Thoracic aorta endothelial cell (primary cell): ENCODE data around the gene RHBDL1. TPM values are rescaled to one million over a fixed set of nuclear protein-coding genes. Genes with fewer than 3 reads are reported as not detected.

Source experiments
- total RNA-seq: library from RNA; depleted of rRNA; stranded (reverse); fragments of >200 nt; gene quantifications from 2 replicates; pipeline ENCODE4 v1.2.3, GENCODE V29; 2012

RHBDL1 gene
- total RNA-seq: 0.27 and 0.29 TPM in 2 replicates

GRCh38 chr16:674968-675883 is at the start of gene RHBDL1:
TSS of gene RHBDL1 (plus strand) at chr16:675671. CDS start at chr16:675791, 120 bp downstream.

GRCh38 chr16:630815-631405 is 44.6 kb upstream of the RHBDL1 start, which contains the start of gene WFIKKN1:
TSS of gene WFIKKN1 (plus strand) at chr16:630985. CDS start at chr16:631254, 269 bp downstream.

GRCh38 chr16:636206-637080 is 39.0 kb upstream of the RHBDL1 start, which contains the start of gene METTL26:
TSS of gene METTL26 (minus strand) at chr16:636305. CDS start at chr16:636290, 15 bp downstream.

GRCh38 chr16:641326-642188 is 33.9 kb upstream of the RHBDL1 start, which contains the start of gene MCRIP2:
TSS of gene MCRIP2 (plus strand) at chr16:641828. CDS start at chr16:641992, 164 bp downstream.

GRCh38 chr16:648781-649589 is 26.5 kb upstream of the RHBDL1 start, which contains the start of gene WDR90:
TSS of gene WDR90 (plus strand) at chr16:649365. CDS start at chr16:649417, 52 bp downstream.

GRCh38 chr16:667780-668518 is 7.5 kb upstream of the RHBDL1 start, which contains the start of gene RHOT2:
TSS of gene RHOT2 (plus strand) at chr16:668132. CDS start at chr16:668200, 68 bp downstream.

GRCh38 chr16:679814-680624 is 4.5 kb downstream of the RHBDL1 start, which contains the start of gene STUB1:
TSS of gene STUB1 (plus strand) at chr16:680410. CDS start at chr16:680526, 116 bp downstream.

GRCh38 chr16:684071-684794 is 8.8 kb downstream of the RHBDL1 start, which contains the start of gene JMJD8:
TSS of gene JMJD8 (minus strand) at chr16:684334. CDS start at chr16:684319, 15 bp downstream.

GRCh38 chr16:705431-706188 is 30.1 kb downstream of the RHBDL1 start, which contains the start of gene FBXL16:
TSS of gene FBXL16 (minus strand) at chr16:705801. CDS start at chr16:697405, 8,396 bp downstream.

GRCh38 chr16:714558-715476 is 39.3 kb downstream of the RHBDL1 start, which contains the start of gene METRN:
TSS of gene METRN (plus strand) at chr16:715118. CDS start at chr16:715290, 172 bp downstream.

GRCh38 chr16:720990-721764 is 45.7 kb downstream of the RHBDL1 start, which contains the start of gene ANTKMT:
TSS of gene ANTKMT (plus strand) at chr16:721146. CDS start at chr16:721275, 129 bp downstream.

GRCh38 chr16:726438-727290 is 51.2 kb downstream of the RHBDL1 start, which contains the start of the genes CCDC78 and HAGHL:
TSS of gene CCDC78 (minus strand) at chr16:726443. CDS start at chr16:726367, 76 bp downstream.
TSS of gene HAGHL (plus strand) at chr16:727106. CDS start at chr16:727510, 404 bp downstream.

